Measurements from ENCODE around the gene MME.

DNA sequence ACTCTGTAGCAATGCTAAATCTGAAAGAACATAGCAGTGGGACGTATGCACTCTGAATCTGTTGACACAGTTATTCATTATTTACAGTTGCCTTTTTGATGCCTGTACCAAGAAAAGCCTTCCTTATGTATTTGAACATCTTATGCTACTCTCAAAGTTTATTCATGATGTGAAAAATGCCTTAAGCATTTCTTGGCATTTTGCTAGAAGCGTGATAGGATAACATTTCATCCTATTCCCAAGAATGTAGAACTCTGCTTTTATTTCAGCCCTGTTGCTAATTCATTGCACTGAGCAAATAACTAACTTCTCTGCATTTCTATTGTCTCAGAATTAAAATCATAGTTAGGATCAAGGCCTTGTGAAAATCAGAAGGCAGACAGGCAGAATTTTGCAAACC lies 107.9 kb downstream of the MME start:
- TF ChIP-seq, protein P1, sequence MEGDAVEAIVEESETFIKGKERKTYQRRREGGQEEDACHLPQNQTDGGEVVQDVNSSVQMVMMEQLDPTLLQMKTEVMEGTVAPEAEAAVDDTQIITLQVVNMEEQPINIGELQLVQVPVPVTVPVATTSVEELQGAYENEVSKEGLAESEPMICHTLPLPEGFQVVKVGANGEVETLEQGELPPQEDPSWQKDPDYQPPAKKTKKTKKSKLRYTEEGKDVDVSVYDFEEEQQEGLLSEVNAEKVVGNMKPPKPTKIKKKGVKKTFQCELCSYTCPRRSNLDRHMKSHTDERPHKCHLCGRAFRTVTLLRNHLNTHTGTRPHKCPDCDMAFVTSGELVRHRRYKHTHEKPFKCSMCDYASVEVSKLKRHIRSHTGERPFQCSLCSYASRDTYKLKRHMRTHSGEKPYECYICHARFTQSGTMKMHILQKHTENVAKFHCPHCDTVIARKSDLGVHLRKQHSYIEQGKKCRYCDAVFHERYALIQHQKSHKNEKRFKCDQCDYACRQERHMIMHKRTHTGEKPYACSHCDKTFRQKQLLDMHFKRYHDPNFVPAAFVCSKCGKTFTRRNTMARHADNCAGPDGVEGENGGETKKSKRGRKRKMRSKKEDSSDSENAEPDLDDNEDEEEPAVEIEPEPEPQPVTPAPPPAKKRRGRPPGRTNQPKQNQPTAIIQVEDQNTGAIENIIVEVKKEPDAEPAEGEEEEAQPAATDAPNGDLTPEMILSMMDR (IDR thresholded peaks at IDR 0.05; ENCODE audit: low read depth, low read length), result no peak
- no peak for TF ChIP-seq EZH2phosphoT487 (IDR thresholded peaks at IDR 0.05; ENCODE audit: low read depth)
